CD4-positive, alpha-beta T cell treated with Interleukin-6 at 100 ng/mL for 8 hours (primary cell): ENCODE measurements around the gene MAB21L2.
"Not testable (repeated sequence)": the region's sequence is repeated elsewhere in the genome, so short reads cannot be mapped to it uniquely, and the experiment has no call there.

Source experiments
- DNase-seq: peaks from one replicate; pipeline ENCODE4 v3.0.0-alpha.2; 2020; ENCODE audit warnings: mixed read lengths, low spot score

MAB21L2 gene

GRCh38 chr4:150582146-150582872 lies at the start of gene MAB21L2:
MAB21L2 (plus strand) TSS chr4:150582151; CDS start chr4:150583030, 879 bp downstream.
- DNase-seq: no peak

- DNase-seq: no peak
These were observed 48.3 kb upstream of the MAB21L2 start for GRCh38 chr4:150533673-150534072.

GRCh38 chr4:150534818-150535217 lies 47.1 kb upstream of the MAB21L2 start:
- no peak for DNase-seq

GRCh38 chr4:150537911-150538310 lies 44.0 kb upstream of the MAB21L2 start:
- not testable (repeated sequence) for DNase-seq

GRCh38 chr4:150540536-150540935 lies 41.4 kb upstream of the MAB21L2 start:
- DNase-seq: no peak

- DNase-seq: no peak
These were observed 41.0 kb upstream of the MAB21L2 start for GRCh38 chr4:150540959-150541360.

GRCh38 chr4:150541681-150542080 lies 40.3 kb upstream of the MAB21L2 start:
- no peak for DNase-seq

- DNase-seq: no peak
These were observed 38.9 kb upstream of the MAB21L2 start for GRCh38 chr4:150543042-150543441.

GRCh38 chr4:150546286-150546685 lies 35.7 kb upstream of the MAB21L2 start:
- DNase-seq: no peak

GRCh38 chr4:150547154-150547838 lies 34.7 kb upstream of the MAB21L2 start:
- DNase-seq: no peak

GRCh38 chr4:150557811-150558210 lies 24.1 kb upstream of the MAB21L2 start:
- not testable (repeated sequence) for DNase-seq

GRCh38 chr4:150561143-150561737 lies 20.7 kb upstream of the MAB21L2 start:
- no peak for DNase-seq

GRCh38 chr4:150562250-150562649 lies 19.7 kb upstream of the MAB21L2 start:
- DNase-seq: no peak

- DNase-seq: no peak
These were observed 19.2 kb upstream of the MAB21L2 start for GRCh38 chr4:150562751-150563150.

GRCh38 chr4:150564967-150565366 lies 17.0 kb upstream of the MAB21L2 start:
- DNase-seq: not testable (repeated sequence)

- DNase-seq: no peak
These were observed 14.9 kb upstream of the MAB21L2 start for GRCh38 chr4:150567070-150567469.

GRCh38 chr4:150569384-150569987 lies 12.5 kb upstream of the MAB21L2 start:
- DNase-seq: no peak

- DNase-seq: no peak
These were observed 11.9 kb upstream of the MAB21L2 start for GRCh38 chr4:150569998-150570535.

GRCh38 chr4:150570862-150571261 lies 11.1 kb upstream of the MAB21L2 start:
- DNase-seq: no peak

- DNase-seq: no peak
These were observed 9.0 kb upstream of the MAB21L2 start for GRCh38 chr4:150572704-150573504.

GRCh38 chr4:150573534-150573933 lies 8.4 kb upstream of the MAB21L2 start:
- DNase-seq: no peak

GRCh38 chr4:150574678-150575077 lies 7.3 kb upstream of the MAB21L2 start:
- DNase-seq: no peak
